ENCODE results near the gene ALDH1A2.

Gene ALDH1A2

GRCh38 chr15:57947282-57947681, 118.2 kb downstream of the ALDH1A2 start:
- in situ Hi-C loops (cut with MboI; ENCODE audit: low sequenced_read_pairs) = no loop called here

- in situ Hi-C loops (cut with MboI; ENCODE audit: low sequenced_read_pairs) = no loop called here
These were observed 118.9 kb downstream of the ALDH1A2 start for GRCh38 chr15:57946491-57947048.

GRCh38 chr15:57945616-57946015, 119.9 kb downstream of the ALDH1A2 start:
- in situ Hi-C loops (cut with MboI; ENCODE audit: low sequenced_read_pairs) = no loop called here

GRCh38 chr15:57943754-57944420, 121.6 kb downstream of the ALDH1A2 start:
- in situ Hi-C loops (cut with MboI; ENCODE audit: low sequenced_read_pairs) = no loop called here

- in situ Hi-C loops (cut with MboI; ENCODE audit: low sequenced_read_pairs) = no loop called here
These were observed 122.3 kb downstream of the ALDH1A2 start for GRCh38 chr15:57943171-57943570.

- in situ Hi-C loops (cut with MboI; ENCODE audit: low sequenced_read_pairs) = no loop called here
These were observed 123.7 kb downstream of the ALDH1A2 start for GRCh38 chr15:57941816-57942215.

GRCh38 chr15:57932348-57932747, 133.2 kb downstream of the ALDH1A2 start:
- in situ Hi-C loops (cut with MboI; ENCODE audit: low sequenced_read_pairs) = no loop called here

GRCh38 chr15:57931570-57931969, 133.9 kb downstream of the ALDH1A2 start:
- in situ Hi-C loops (cut with MboI; ENCODE audit: low sequenced_read_pairs) = no loop called here

GRCh38 chr15:57927091-57927631, 138.3 kb downstream of the ALDH1A2 start:
- in situ Hi-C loops (cut with MboI; ENCODE audit: low sequenced_read_pairs) = no loop called here

- in situ Hi-C loops (cut with MboI; ENCODE audit: low sequenced_read_pairs) = no loop called here
These were observed 139.9 kb downstream of the ALDH1A2 start for GRCh38 chr15:57925650-57926049.

GRCh38 chr15:57924598-57924997, 140.9 kb downstream of the ALDH1A2 start:
- in situ Hi-C loops (cut with MboI; ENCODE audit: low sequenced_read_pairs) = no loop called here

- in situ Hi-C loops (cut with MboI; ENCODE audit: low sequenced_read_pairs) = no loop called here
These were observed 141.8 kb downstream of the ALDH1A2 start for GRCh38 chr15:57923750-57924149.

GRCh38 chr15:57923306-57923705, 142.2 kb downstream of the ALDH1A2 start:
- in situ Hi-C loops (cut with MboI; ENCODE audit: low sequenced_read_pairs) = no loop called here

- in situ Hi-C loops (cut with MboI; ENCODE audit: low sequenced_read_pairs) = no loop called here
These were observed 142.7 kb downstream of the ALDH1A2 start for GRCh38 chr15:57922776-57923175.

GRCh38 chr15:57921371-57921770, 144.1 kb downstream of the ALDH1A2 start:
- in situ Hi-C loops (cut with MboI; ENCODE audit: low sequenced_read_pairs) = no loop called here

GRCh38 chr15:57920911-57921310, 144.6 kb downstream of the ALDH1A2 start:
- in situ Hi-C loops (cut with MboI; ENCODE audit: low sequenced_read_pairs) = no loop called here

- in situ Hi-C loops (cut with MboI; ENCODE audit: low sequenced_read_pairs) = no loop called here
These were observed 145.8 kb downstream of the ALDH1A2 start for GRCh38 chr15:57919754-57920153.

- in situ Hi-C loops (cut with MboI; ENCODE audit: low sequenced_read_pairs) = no loop called here
These were observed 147.5 kb downstream of the ALDH1A2 start for GRCh38 chr15:57917998-57918397.

- in situ Hi-C loops (cut with MboI; ENCODE audit: low sequenced_read_pairs) = no loop called here
These were observed 148.8 kb downstream of the ALDH1A2 start for GRCh38 chr15:57916695-57917094.

- in situ Hi-C loops (cut with MboI; ENCODE audit: low sequenced_read_pairs) = no loop called here
These were observed 149.5 kb downstream of the ALDH1A2 start for GRCh38 chr15:57915827-57916531.

GRCh38 chr15:57914350-57915055, 151.0 kb downstream of the ALDH1A2 start:
- in situ Hi-C loops (cut with MboI; ENCODE audit: low sequenced_read_pairs) = no loop called here
